HG02678 (cell line): ENCODE data around the gene RBM34.
"Not testable (repeated sequence)": the region's sequence is repeated elsewhere in the genome, so short reads cannot be mapped to it uniquely, and the experiment has no call there.

ENCODE experiments used
- ATAC-seq: cut with Tn5 transposase; IDR thresholded peaks from one replicate; pipeline ENCODE4 v1.9.1; 2021; ENCODE audit warnings: mild to moderate bottlenecking, moderate library complexity; ENCODE audit not compliant: unreplicated experiment

The RBM34 gene

GRCh38 chr1:235160957-235161684, at the start of gene RBM34:
TSS of gene RBM34 (minus strand) at chr1:235161250. CDS start at chr1:235161226, 24 bp downstream.
- ATAC-seq: peak; percentile 95

GRCh38 chr1:235207209-235207565, 46.1 kb upstream of the RBM34 start:
- no peak for ATAC-seq

- ATAC-seq: no peak
These were observed 45.6 kb upstream of the RBM34 start for GRCh38 chr1:235206533-235207208.

GRCh38 chr1:235205687-235206086, 44.6 kb upstream of the RBM34 start:
- no peak for ATAC-seq

GRCh38 chr1:235203428-235203827, 42.4 kb upstream of the RBM34 start:
- no peak for ATAC-seq

GRCh38 chr1:235202447-235202846, 41.4 kb upstream of the RBM34 start:
- not testable (repeated sequence) for ATAC-seq

GRCh38 chr1:235199441-235199840, 38.4 kb upstream of the RBM34 start:
- ATAC-seq: no peak

- ATAC-seq: no peak
These were observed 29.4 kb upstream of the RBM34 start for GRCh38 chr1:235190431-235190830.

- ATAC-seq: no peak
These were observed 26.3 kb upstream of the RBM34 start for GRCh38 chr1:235187316-235187715.

GRCh38 chr1:235181561-235182245, 20.7 kb upstream of the RBM34 start:
- no peak for ATAC-seq

- ATAC-seq: no peak
These were observed 19.9 kb upstream of the RBM34 start for GRCh38 chr1:235180916-235181460.

- no peak for ATAC-seq
These were observed 15.4 kb upstream of the RBM34 start for GRCh38 chr1:235176486-235176885.

- ATAC-seq: no peak
These were observed 8.9 kb upstream of the RBM34 start for GRCh38 chr1:235169986-235170385.

GRCh38 chr1:235168375-235168774, 7.3 kb upstream of the RBM34 start:
- ATAC-seq: no peak

GRCh38 chr1:235161685-235162327, 756 bp upstream of the RBM34 start:
- ATAC-seq: no peak

- peak; percentile 35 for ATAC-seq
These were observed 580 bp downstream of the RBM34 start for GRCh38 chr1:235160383-235160956.

- ATAC-seq: not testable (repeated sequence)
These were observed 1.1 kb downstream of the RBM34 start for GRCh38 chr1:235159930-235160329.

- ATAC-seq: not testable (repeated sequence)
These were observed 1.8 kb downstream of the RBM34 start for GRCh38 chr1:235159284-235159683.

- no peak for ATAC-seq
These were observed 2.4 kb downstream of the RBM34 start for GRCh38 chr1:235158680-235159079.

- no peak for ATAC-seq
These were observed 3.9 kb downstream of the RBM34 start for GRCh38 chr1:235157150-235157549.

GRCh38 chr1:235156740-235157139, 4.3 kb downstream of the RBM34 start:
- no peak for ATAC-seq
